ENCODE data around the gene CRADD. TPM values are rescaled to one million over a fixed set of nuclear protein-coding genes. Genes with fewer than 3 reads are reported as not detected.

Gene CRADD
- total RNA-seq, 1 donor from 2014 or later, result 17.1 TPM

GRCh38 chr12:93653079-93653478 lies 24.1 kb upstream of the CRADD start:
- no peaks in the 10 kb centered on the region for H3K36me3 ChIP-seq
- H3K27me3 ChIP-seq, result no peaks in the 10 kb centered on the region
- H3K27ac ChIP-seq, result no peak overlapping the region
- H3K4me1 ChIP-seq, result no peaks in the 10 kb centered on the region
- no peak overlapping the region for H3K4me3 ChIP-seq
- no peak for TF ChIP-seq CTCF (IDR thresholded peaks at IDR 0.05)
- no peak for DNase-seq
- H3K9me3 ChIP-seq, result no peaks in the 10 kb centered on the region
- no peak for ATAC-seq
- intact Hi-C loops (cut with DNase I), result no loop called here

DNA sequence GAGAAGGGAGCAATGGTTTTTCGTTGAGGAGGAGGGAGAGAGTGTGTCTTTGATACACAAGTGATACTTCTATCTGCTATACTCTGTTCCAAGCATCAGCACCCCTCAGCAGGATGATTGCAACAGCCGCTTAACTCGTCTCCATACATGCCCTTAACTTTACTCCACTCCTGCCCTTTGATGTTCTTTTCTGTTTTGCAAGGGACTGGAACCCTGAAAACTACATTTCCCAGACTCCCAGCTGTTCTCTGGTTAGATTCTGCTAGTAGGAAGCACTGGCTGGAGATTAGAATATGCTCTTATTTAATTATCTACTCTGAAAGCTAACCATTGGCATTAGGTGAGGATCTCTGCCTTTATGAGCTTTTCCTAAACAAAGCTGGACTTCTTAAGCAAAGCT lies 23.5 kb upstream of the CRADD start:
- H3K27me3 ChIP-seq, result no peaks in the 10 kb centered on the region
- H3K9me3 ChIP-seq, result no peaks in the 10 kb centered on the region
- no peaks in the 10 kb centered on the region for H3K4me1 ChIP-seq
- no peak for TF ChIP-seq CTCF (IDR thresholded peaks at IDR 0.05)
- no peak for ATAC-seq
- H3K27ac ChIP-seq, result no peak overlapping the region
- no peak for DNase-seq
- H3K4me3 ChIP-seq, result no peak overlapping the region
- intact Hi-C loops (cut with DNase I), result no loop called here
- no peaks in the 10 kb centered on the region for H3K36me3 ChIP-seq

GRCh38 chr12:93654421-93654820 lies 22.8 kb upstream of the CRADD start:
- ATAC-seq, result no peak
- H3K4me3 ChIP-seq, result no peak overlapping the region

GRCh38 chr12:93657071-93657470 lies 20.1 kb upstream of the CRADD start:
- intact Hi-C loops (cut with DNase I), result no loop called here
- no peak overlapping the region for H3K27ac ChIP-seq
- H3K4me1 ChIP-seq, result no peaks in the 10 kb centered on the region
- no peaks in the 10 kb centered on the region for H3K9me3 ChIP-seq
- H3K36me3 ChIP-seq, result no peaks in the 10 kb centered on the region
- no peak for DNase-seq
- H3K27me3 ChIP-seq, result no peaks in the 10 kb centered on the region
- no peak for TF ChIP-seq CTCF (IDR thresholded peaks at IDR 0.05)
- no peak overlapping the region for H3K4me3 ChIP-seq
- no peak for ATAC-seq

More at GRCh38 chr12:93654421-93654820, 22.8 kb upstream of the CRADD start:
- H3K4me1 ChIP-seq, result no peaks in the 10 kb centered on the region
- no peak for TF ChIP-seq CTCF (IDR thresholded peaks at IDR 0.05)
- H3K27ac ChIP-seq, result no peak overlapping the region
- no peaks in the 10 kb centered on the region for H3K9me3 ChIP-seq
- intact Hi-C loops (cut with DNase I), result no loop called here
- H3K36me3 ChIP-seq, result no peaks in the 10 kb centered on the region
- DNase-seq, result no peak
- H3K27me3 ChIP-seq, result no peaks in the 10 kb centered on the region

DNA sequence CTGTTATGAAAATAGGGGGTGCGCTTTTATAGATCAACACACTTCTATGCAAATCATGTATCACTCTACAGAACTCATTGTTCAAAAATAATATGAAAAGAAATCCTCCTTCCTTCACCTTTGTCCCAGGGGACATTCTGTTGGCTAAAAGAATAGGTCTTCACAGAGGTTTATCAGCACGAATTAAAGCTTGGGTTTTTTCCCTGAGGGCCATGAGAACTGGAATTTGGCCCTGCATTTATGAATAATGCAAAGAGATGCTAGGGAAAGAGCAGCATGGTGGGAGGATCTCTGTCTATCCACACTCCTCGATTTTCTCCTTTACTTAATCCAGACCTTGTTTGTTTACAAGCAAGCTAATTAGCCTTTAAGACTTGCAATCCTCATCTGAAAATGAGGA lies 16.2 kb upstream of the CRADD start:
- no peaks in the 10 kb centered on the region for H3K36me3 ChIP-seq
- H3K27me3 ChIP-seq, result no peaks in the 10 kb centered on the region
- no peaks in the 10 kb centered on the region for H3K9me3 ChIP-seq
- H3K4me1 ChIP-seq, result no peaks in the 10 kb centered on the region
- ATAC-seq (no peak), DNase-seq (no peak)
- intact Hi-C loops (cut with DNase I), result no loop called here
- no peak overlapping the region for H3K27ac ChIP-seq
- TF ChIP-seq CTCF (IDR thresholded peaks at IDR 0.05), result no peak
- no peak overlapping the region for H3K4me3 ChIP-seq

GRCh38 chr12:93663006-93663728 lies 14.0 kb upstream of the CRADD start:
- H3K36me3 ChIP-seq, result no peaks in the 10 kb centered on the region
- intact Hi-C loops (cut with DNase I), result no loop called here
- H3K4me1 ChIP-seq, result no peaks in the 10 kb centered on the region
- H3K27me3 ChIP-seq, result no peaks in the 10 kb centered on the region
- DNase-seq (no peak), ATAC-seq (no peak)
- TF ChIP-seq CTCF (IDR thresholded peaks at IDR 0.05), result no peak
- no peaks in the 10 kb centered on the region for H3K9me3 ChIP-seq
- H3K27ac ChIP-seq, result no peak overlapping the region
- no peak overlapping the region for H3K4me3 ChIP-seq

Data from upper lobe of right lung (tissue), 1 donor.